Stimulated activated CD8-positive, alpha-beta memory T cell treated with anti-CD3 and anti-CD28 coated beads, Interleukin-12 subunit alpha, Interleukin-12 subunit beta, amount 100 ng/mL, for 4 hours (primary cell): ENCODE results near the gene SREBF2.

Source experiments
- DNase-seq: peaks from one replicate; pipeline ENCODE4 v3.0.0-alpha.2; 2020; ENCODE audit warnings: low read depth

Gene SREBF2

GRCh38 chr22:41922328-41922727, 89.4 kb downstream of the SREBF2 start:
- no peak for DNase-seq

GRCh38 chr22:41922940-41923594, 90.2 kb downstream of the SREBF2 start:
- DNase-seq: no peak

- DNase-seq: no peak
Observed at GRCh38 chr22:41923595-41924276, 90.8 kb downstream of the SREBF2 start.

GRCh38 chr22:41925783-41926460, 93.0 kb downstream of the SREBF2 start:
- DNase-seq: peak; percentile 63

GRCh38 chr22:41927813-41928212, 94.9 kb downstream of the SREBF2 start:
- no peak for DNase-seq

- no peak for DNase-seq
Observed at GRCh38 chr22:41928593-41929417, 95.9 kb downstream of the SREBF2 start.

GRCh38 chr22:41929418-41929810, 96.5 kb downstream of the SREBF2 start:
- DNase-seq: no peak

- no peak for DNase-seq
Observed at GRCh38 chr22:41931701-41932269, 98.9 kb downstream of the SREBF2 start.

- no peak for DNase-seq
Observed at GRCh38 chr22:41932353-41932752, 99.4 kb downstream of the SREBF2 start.

- no peak for DNase-seq
Observed at GRCh38 chr22:41933411-41934177, 100.7 kb downstream of the SREBF2 start.

- DNase-seq: no peak
Observed at GRCh38 chr22:41934284-41935014, 101.5 kb downstream of the SREBF2 start.

- DNase-seq: no peak
Observed at GRCh38 chr22:41935015-41935351, 102.1 kb downstream of the SREBF2 start.

- DNase-seq: no peak
Observed at GRCh38 chr22:41935509-41935908, 102.6 kb downstream of the SREBF2 start.

GRCh38 chr22:41936894-41937169, 103.9 kb downstream of the SREBF2 start:
- DNase-seq: no peak

- peak; percentile 78 for DNase-seq
Observed at GRCh38 chr22:41939981-41940831, 107.3 kb downstream of the SREBF2 start.

GRCh38 chr22:41940832-41941765, 108.2 kb downstream of the SREBF2 start:
- peak; percentile 63 for DNase-seq

- DNase-seq: no peak
Observed at GRCh38 chr22:41943661-41944209, 110.8 kb downstream of the SREBF2 start.

GRCh38 chr22:41946629-41947423, 113.9 kb downstream of the SREBF2 start, which contains the start of gene CENPM:
Gene CENPM, minus strand, starts transcription at chr22:41947152. Its CDS starts 76 bp downstream, at chr22:41947076.
- peak; percentile 76 for DNase-seq
